Upper lobe of left lung (tissue), 4 donors: Measurements from ENCODE around the gene HEPN1.

Source experiments
- EP300 ChIP-seq, 4 donors: sonication (generic); formaldehyde crosslinking; IDR thresholded peaks; one replicate each; pipeline ENCODE4 v1.5.1; 2017; ENCODE audit warnings: antibody characterized with exemption in 4 of 4, control low read depth in 2 of 4
- POLR2A ChIP-seq, 4 donors: fragments of 450-650 bp; IDR thresholded peaks; one replicate each; pipeline ENCODE4 v1.5.1; 2016 to 2017; ENCODE audit warnings: antibody characterized with exemption in 4 of 4, mild to moderate bottlenecking in 2 of 4
- POLR2AphosphoS5 ChIP-seq, 2 donors: sonication (generic); formaldehyde crosslinking; IDR thresholded peaks; one replicate each; pipeline ENCODE4 v1.5.1; 2017; ENCODE audit warnings: antibody characterized with exemption in 2 of 2
- TF ChIP-seq, protein P1 (sequence below), 6 experiments: fragments of 450-650 bp in 4 of 6; fragments of 200-600 bp in 2 of 6; sonication (generic) in 2 of 6; IDR thresholded peaks; one replicate each; pipeline ENCODE4 v1.5.1; 2016 to 2019; ENCODE audit warnings: antibody characterized with exemption in 6 of 6

DNA sequence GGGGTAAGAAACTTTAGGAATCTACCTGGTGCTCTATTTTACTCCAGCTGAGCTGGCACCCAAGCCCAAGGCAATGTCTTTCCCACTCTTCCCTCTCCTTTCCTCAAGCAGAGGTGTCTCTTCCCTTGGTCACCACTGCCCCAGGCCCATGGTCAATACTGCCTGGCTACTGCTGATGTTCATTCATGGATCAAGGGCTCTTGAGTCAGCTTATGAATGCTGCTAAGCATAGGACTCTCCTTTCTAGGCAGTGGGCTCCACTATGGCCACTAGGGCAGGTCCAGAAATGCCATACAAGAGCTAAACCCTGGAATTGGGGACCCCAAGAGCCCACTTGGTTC, 2.7 kb upstream of the HEPN1 start:
- TF ChIP-seq, protein P1, sequence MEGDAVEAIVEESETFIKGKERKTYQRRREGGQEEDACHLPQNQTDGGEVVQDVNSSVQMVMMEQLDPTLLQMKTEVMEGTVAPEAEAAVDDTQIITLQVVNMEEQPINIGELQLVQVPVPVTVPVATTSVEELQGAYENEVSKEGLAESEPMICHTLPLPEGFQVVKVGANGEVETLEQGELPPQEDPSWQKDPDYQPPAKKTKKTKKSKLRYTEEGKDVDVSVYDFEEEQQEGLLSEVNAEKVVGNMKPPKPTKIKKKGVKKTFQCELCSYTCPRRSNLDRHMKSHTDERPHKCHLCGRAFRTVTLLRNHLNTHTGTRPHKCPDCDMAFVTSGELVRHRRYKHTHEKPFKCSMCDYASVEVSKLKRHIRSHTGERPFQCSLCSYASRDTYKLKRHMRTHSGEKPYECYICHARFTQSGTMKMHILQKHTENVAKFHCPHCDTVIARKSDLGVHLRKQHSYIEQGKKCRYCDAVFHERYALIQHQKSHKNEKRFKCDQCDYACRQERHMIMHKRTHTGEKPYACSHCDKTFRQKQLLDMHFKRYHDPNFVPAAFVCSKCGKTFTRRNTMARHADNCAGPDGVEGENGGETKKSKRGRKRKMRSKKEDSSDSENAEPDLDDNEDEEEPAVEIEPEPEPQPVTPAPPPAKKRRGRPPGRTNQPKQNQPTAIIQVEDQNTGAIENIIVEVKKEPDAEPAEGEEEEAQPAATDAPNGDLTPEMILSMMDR (IDR thresholded peaks at IDR 0.05) = no peak
- TF ChIP-seq EP300 (IDR thresholded peaks at IDR 0.05) (no peak), POLR2AphosphoS5 (IDR thresholded peaks at IDR 0.05) (no peak), POLR2A (IDR thresholded peaks at IDR 0.05) (no peak)
